ENCODE results near the gene ARL14EP. TPM values are rescaled to one million over a fixed set of nuclear protein-coding genes. Genes with fewer than 3 reads are reported as not detected.

ARL14EP gene
- polyA plus RNA-seq, 1 donor from 2014 or later = 44.5 TPM

- no peak overlapping the region for H3K4me3 ChIP-seq (ENCODE audit: low read length)
- no peaks in the 10 kb centered on the region for H3K9me2 ChIP-seq (ENCODE audit: insufficient read depth, low read length)
- TF ChIP-seq CTCF (IDR thresholded peaks at IDR 0.05; ENCODE audit: poor library complexity, severe bottlenecking) (no peak), EP300 (conservative IDR thresholded peaks at IDR 0.05; ENCODE audit: poor library complexity, severe bottlenecking) (no peak), POLR2AphosphoS5 (IDR thresholded peaks at IDR 0.05) (no peak), EZH2 (IDR thresholded peaks at IDR 0.05; ENCODE audit: borderline replicate concordance, insufficient read depth, low read length, poor library complexity, severe bottlenecking) (no peak), REST (IDR thresholded peaks at IDR 0.05; ENCODE audit: borderline replicate concordance) (no peak), SMC3 (conservative IDR thresholded peaks at IDR 0.05; ENCODE audit: poor library complexity) (no peak), RAD21 (conservative IDR thresholded peaks at IDR 0.05) (no peak), MXI1 (conservative IDR thresholded peaks at IDR 0.05; ENCODE audit: poor library complexity, severe bottlenecking) (no peak), TAF1 (IDR thresholded peaks at IDR 0.05; ENCODE audit: low read depth) (no peak)
- no peaks in the 10 kb centered on the region for H3K79me2 ChIP-seq (replicated peaks; ENCODE audit: insufficient read depth, low read length)
- H3K27ac ChIP-seq (ENCODE audit: low read length) = no peak overlapping the region
- no peaks in the 10 kb centered on the region for H3K27me3 ChIP-seq (ENCODE audit: insufficient read depth, low read depth, low read length)
- H3K9ac ChIP-seq (ENCODE audit: low read length) = no peak overlapping the region
- H3F3A ChIP-seq (ENCODE audit: insufficient read depth, low read length, poor library complexity, severe bottlenecking) = no peaks in the 10 kb centered on the region
- no peaks in the 10 kb centered on the region for H3K9me3 ChIP-seq (ENCODE audit: low read length)
- no peak overlapping the region for H3K4me2 ChIP-seq (ENCODE audit: low read length)
- no peak overlapping the region for H2AFZ ChIP-seq (ENCODE audit: low read depth, low read length)
- no peaks in the 10 kb centered on the region for H4K20me1 ChIP-seq (ENCODE audit: insufficient read depth)
- no peaks in the 10 kb centered on the region for H3K36me3 ChIP-seq (ENCODE audit: insufficient read depth, low read length)
Measured at GRCh38 chr11:30377347-30377746, 54.4 kb downstream of the ARL14EP start.

DNA sequence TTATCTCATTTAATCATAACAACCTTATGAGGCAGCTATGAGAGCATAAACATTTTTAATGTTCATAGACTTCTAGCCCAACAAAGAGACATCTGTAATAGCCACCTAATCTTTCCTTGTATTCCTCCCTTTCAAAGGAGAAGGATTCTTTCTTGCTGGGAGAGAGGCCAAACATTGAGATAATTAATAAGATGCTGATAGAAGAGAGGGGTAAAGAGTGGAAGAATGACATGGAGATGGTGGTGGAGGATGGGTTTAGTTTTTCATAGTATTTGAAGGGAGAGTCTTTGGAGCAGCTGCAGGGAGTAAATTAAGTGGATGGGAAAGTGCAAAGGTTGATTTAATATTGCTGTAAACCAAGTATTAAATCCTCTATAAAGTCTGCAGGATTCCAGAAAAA lies 57.9 kb downstream of the ARL14EP start:
- Histone ChIP-seq H3K27ac (ENCODE audit: low read length) (no peak overlapping the region), H3K27me3 (ENCODE audit: insufficient read depth, low read depth, low read length) (no peaks in the 10 kb centered on the region), H3K79me2 (replicated peaks; ENCODE audit: insufficient read depth, low read length) (no peaks in the 10 kb centered on the region), H3K9ac (ENCODE audit: low read length) (no peak overlapping the region), H3K4me3 (ENCODE audit: low read length) (no peak overlapping the region), H3K9me2 (ENCODE audit: insufficient read depth, low read length) (no peaks in the 10 kb centered on the region), H3K9me3 (ENCODE audit: low read length) (no peaks in the 10 kb centered on the region), H3K4me2 (ENCODE audit: low read length) (no peak overlapping the region), H2AFZ (ENCODE audit: low read depth, low read length) (no peak overlapping the region), H4K20me1 (ENCODE audit: insufficient read depth) (no peaks in the 10 kb centered on the region), H3K36me3 (ENCODE audit: insufficient read depth, low read length) (no peaks in the 10 kb centered on the region), H3F3A (ENCODE audit: insufficient read depth, low read length, poor library complexity, severe bottlenecking) (no peaks in the 10 kb centered on the region)
- TF ChIP-seq SMC3 (conservative IDR thresholded peaks at IDR 0.05; ENCODE audit: poor library complexity) (no peak), CTCF (IDR thresholded peaks at IDR 0.05; ENCODE audit: poor library complexity, severe bottlenecking) (no peak)

Measured in neural cell (in vitro differentiated cells).